Measurements from ENCODE around the gene ELP1. TPM values are rescaled to one million over a fixed set of nuclear protein-coding genes. Genes with fewer than 3 reads are reported as not detected.
A peak's percentile ranks its signal among the peaks of the same experiment; 100 is the strongest.
"Not testable (repeated sequence)": the region's sequence is repeated elsewhere in the genome, so short reads cannot be mapped to it uniquely, and the experiment has no call there.

The ELP1 gene
- total RNA-seq = 10 to 100 TPM; 28.1 to 34.3 TPM

- Mint-ChIP-seq H3K36me3 (no peaks in the 10 kb centered on the region), H3K9me3 (no peaks in the 10 kb centered on the region), H3K4me1 (ENCODE audit: low read depth in 2 of 2) (peaks cover 18 to 30% of the 10 kb centered on the region in 2 donors), H3K27me3 (no peaks in the 10 kb centered on the region), H3K27ac (peak within 1 kb of the TSS; percentile 87 to 97), H3K4me3 (peak within 1 kb of the TSS; percentile 88)
- ATAC-seq = peak; percentile 93 to 94
- peak; percentile 95 for DNase-seq (ENCODE audit: low spot score)
Observed at GRCh38 chr9:108933718-108934322, at the start of gene ELP1. Gene ELP1 (minus strand): TSS chr9:108934124. CDS start chr9:108931146, 2,978 bp downstream.

- Mint-ChIP-seq H3K9me3 (no peaks in the 10 kb centered on the region), H3K4me1 (ENCODE audit: low read depth in 2 of 2) (no peaks in the 10 kb centered on the region), H3K36me3 (no peaks in the 10 kb centered on the region), H3K4me3 (no peak overlapping the region), H3K27me3 (no peaks in the 10 kb centered on the region), H3K27ac (no peak overlapping the region)
- DNase-seq (ENCODE audit: low spot score) = no peak
- ATAC-seq = no peak
Observed at GRCh38 chr9:108980893-108981292, 47.0 kb upstream of the ELP1 start.

- no peaks in the 10 kb centered on the region for H3K9me3 Mint-ChIP-seq
- DNase-seq (ENCODE audit: low spot score) = no peak
- H3K4me1 Mint-ChIP-seq (ENCODE audit: low read depth in 2 of 2) = no peaks in the 10 kb centered on the region
- ATAC-seq = no peak
- H3K27ac Mint-ChIP-seq = no peak overlapping the region
- no peak overlapping the region for H3K4me3 Mint-ChIP-seq
- no peaks in the 10 kb centered on the region for H3K27me3 Mint-ChIP-seq
- H3K36me3 Mint-ChIP-seq = no peaks in the 10 kb centered on the region
Observed at GRCh38 chr9:108978205-108978604, 44.3 kb upstream of the ELP1 start.

GRCh38 chr9:108973895-108974294 is 40.0 kb upstream of the ELP1 start:
- Mint-ChIP-seq H3K4me1 (ENCODE audit: low read depth in 2 of 2) (no peaks in the 10 kb centered on the region), H3K27me3 (no peaks in the 10 kb centered on the region), H3K27ac (no peak overlapping the region), H3K9me3 (no peaks in the 10 kb centered on the region), H3K36me3 (peaks cover 9% of the 10 kb centered on the region), H3K4me3 (no peak overlapping the region)
- ATAC-seq (no peak), DNase-seq (ENCODE audit: low spot score) (no peak)

- ATAC-seq = no peak
- H3K36me3 Mint-ChIP-seq = peaks cover 9% of the 10 kb centered on the region
- no peak overlapping the region for H3K4me3 Mint-ChIP-seq
- no peaks in the 10 kb centered on the region for H3K27me3 Mint-ChIP-seq
- no peak for DNase-seq (ENCODE audit: low spot score)
- H3K9me3 Mint-ChIP-seq = no peaks in the 10 kb centered on the region
- no peak overlapping the region for H3K27ac Mint-ChIP-seq
- no peaks in the 10 kb centered on the region for H3K4me1 Mint-ChIP-seq (ENCODE audit: low read depth in 2 of 2)
Observed at GRCh38 chr9:108972626-108973209, 38.8 kb upstream of the ELP1 start.

GRCh38 chr9:108972186-108972585 is 38.3 kb upstream of the ELP1 start:
- H3K4me3 Mint-ChIP-seq = no peak overlapping the region
- no peaks in the 10 kb centered on the region for H3K27me3 Mint-ChIP-seq
- H3K27ac Mint-ChIP-seq = no peak overlapping the region
- H3K4me1 Mint-ChIP-seq (ENCODE audit: low read depth in 2 of 2) = no peaks in the 10 kb centered on the region
- DNase-seq (ENCODE audit: low spot score) = no peak
- ATAC-seq = no peak
- H3K9me3 Mint-ChIP-seq = no peaks in the 10 kb centered on the region
- H3K36me3 Mint-ChIP-seq = peaks cover 9% of the 10 kb centered on the region

- not testable (repeated sequence) for H3K36me3 Mint-ChIP-seq; H3K4me3 Mint-ChIP-seq; H3K4me1 Mint-ChIP-seq (ENCODE audit: low read depth in 2 of 2); H3K9me3 Mint-ChIP-seq; ATAC-seq; DNase-seq (ENCODE audit: low spot score); H3K27me3 Mint-ChIP-seq; H3K27ac Mint-ChIP-seq
Observed at GRCh38 chr9:108971392-108971791, 37.5 kb upstream of the ELP1 start.

GRCh38 chr9:108967916-108968315 is 34.0 kb upstream of the ELP1 start:
- Mint-ChIP-seq H3K27ac (no peak overlapping the region), H3K27me3 (no peaks in the 10 kb centered on the region), H3K36me3 (peaks cover 9% of the 10 kb centered on the region), H3K9me3 (no peaks in the 10 kb centered on the region), H3K4me3 (no peak overlapping the region), H3K4me1 (ENCODE audit: low read depth in 2 of 2) (no peaks in the 10 kb centered on the region)
- DNase-seq (ENCODE audit: low spot score) (no peak), ATAC-seq (no peak)

GRCh38 chr9:108963459-108964143 is 29.7 kb upstream of the ELP1 start:
- DNase-seq (ENCODE audit: low spot score) = no peak
- Mint-ChIP-seq H3K36me3 (no peaks in the 10 kb centered on the region), H3K9me3 (no peaks in the 10 kb centered on the region), H3K4me3 (no peak overlapping the region), H3K4me1 (ENCODE audit: low read depth in 2 of 2) (no peaks in the 10 kb centered on the region), H3K27ac (no peak overlapping the region), H3K27me3 (no peaks in the 10 kb centered on the region)
- ATAC-seq = no peak

- DNase-seq (ENCODE audit: low spot score) (no peak), ATAC-seq (no peak)
- no peaks in the 10 kb centered on the region for H3K9me3 Mint-ChIP-seq
- H3K27me3 Mint-ChIP-seq = no peaks in the 10 kb centered on the region
- H3K4me1 Mint-ChIP-seq (ENCODE audit: low read depth in 2 of 2) = no peaks in the 10 kb centered on the region
- H3K27ac Mint-ChIP-seq = no peak overlapping the region
- H3K4me3 Mint-ChIP-seq = no peak overlapping the region
- H3K36me3 Mint-ChIP-seq = no peaks in the 10 kb centered on the region
Observed at GRCh38 chr9:108961151-108961550, 27.2 kb upstream of the ELP1 start.

- Mint-ChIP-seq H3K4me1 (ENCODE audit: low read depth in 2 of 2) (no peaks in the 10 kb centered on the region), H3K4me3 (no peak overlapping the region), H3K27me3 (no peaks in the 10 kb centered on the region), H3K27ac (no peak overlapping the region), H3K36me3 (no peaks in the 10 kb centered on the region), H3K9me3 (no peaks in the 10 kb centered on the region)
- DNase-seq (ENCODE audit: low spot score) (no peak), ATAC-seq (no peak)
Observed at GRCh38 chr9:108960331-108960730, 26.4 kb upstream of the ELP1 start.

- Mint-ChIP-seq H3K4me1 (ENCODE audit: low read depth in 2 of 2) (no peaks in the 10 kb centered on the region), H3K9me3 (no peaks in the 10 kb centered on the region), H3K27ac (no peak overlapping the region), H3K27me3 (no peaks in the 10 kb centered on the region), H3K4me3 (no peak overlapping the region), H3K36me3 (no peaks in the 10 kb centered on the region)
- ATAC-seq (peak in 1 of 2 donors; percentile 62), DNase-seq (ENCODE audit: low spot score) (no peak)
Observed at GRCh38 chr9:108956631-108957026, 22.7 kb upstream of the ELP1 start.

GRCh38 chr9:108956022-108956630 is 22.2 kb upstream of the ELP1 start:
- H3K4me1 Mint-ChIP-seq (ENCODE audit: low read depth in 2 of 2) = no peaks in the 10 kb centered on the region
- DNase-seq (ENCODE audit: low spot score) = no peak
- H3K4me3 Mint-ChIP-seq = no peak overlapping the region
- H3K27me3 Mint-ChIP-seq = no peaks in the 10 kb centered on the region
- no peak overlapping the region for H3K27ac Mint-ChIP-seq
- H3K36me3 Mint-ChIP-seq = no peaks in the 10 kb centered on the region
- ATAC-seq = no peak
- no peaks in the 10 kb centered on the region for H3K9me3 Mint-ChIP-seq

- Mint-ChIP-seq H3K27ac (no peak overlapping the region), H3K27me3 (no peaks in the 10 kb centered on the region), H3K36me3 (no peaks in the 10 kb centered on the region), H3K4me1 (ENCODE audit: low read depth in 2 of 2) (no peaks in the 10 kb centered on the region), H3K9me3 (no peaks in the 10 kb centered on the region), H3K4me3 (no peak overlapping the region)
- DNase-seq (ENCODE audit: low spot score) (no peak), ATAC-seq (no peak)
Observed at GRCh38 chr9:108953983-108954574, 20.2 kb upstream of the ELP1 start.
